ENCODE measurements around the gene PNISR.
A peak's percentile ranks its signal among the peaks of the same experiment; 100 is the strongest.
"Not testable (repeated sequence)": the region's sequence is repeated elsewhere in the genome, so short reads cannot be mapped to it uniquely, and the experiment has no call there.

Gene PNISR

GRCh38 chr6:99424761-99425646 is at the start of gene PNISR:
Gene PNISR, minus strand, starts transcription at chr6:99425308. Its CDS starts 10,649 bp downstream, at chr6:99414659.
- peak; percentile 92 for DNase-seq

- DNase-seq = no peak
Observed at GRCh38 chr6:99473730-99474129, 48.6 kb upstream of the PNISR start.

GRCh38 chr6:99471638-99472037 is 46.5 kb upstream of the PNISR start:
- no peak for DNase-seq

DNA sequence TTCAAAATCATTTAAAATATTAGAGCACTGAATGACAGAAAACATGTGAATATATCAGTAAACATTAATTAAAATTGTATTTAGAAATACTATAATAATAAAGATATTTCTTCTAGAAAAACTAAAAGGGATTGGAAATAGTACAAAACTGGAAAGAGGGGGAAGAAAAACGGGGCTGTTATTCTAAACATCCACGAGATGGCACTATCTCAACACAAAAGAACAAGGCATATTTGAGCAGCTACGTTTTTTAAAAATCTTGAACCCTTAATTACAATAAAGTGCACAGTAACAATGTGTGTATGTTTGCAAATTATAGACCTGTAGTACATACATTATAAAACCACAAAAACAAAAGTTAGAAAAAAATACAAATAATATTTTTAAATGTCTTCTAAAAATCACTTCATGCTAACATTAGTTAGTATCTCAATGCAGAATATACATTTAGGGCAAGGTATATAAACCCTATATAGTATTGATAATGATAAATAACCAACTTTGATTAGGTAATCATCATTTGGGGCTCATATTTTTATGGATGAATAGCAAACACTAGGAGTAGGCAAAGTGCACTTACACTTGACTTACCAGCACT is 42.5 kb upstream of the PNISR start:
- DNase-seq = no peak

- DNase-seq = not testable (repeated sequence)
Observed at GRCh38 chr6:99459133-99459532, 34.0 kb upstream of the PNISR start.

DNA sequence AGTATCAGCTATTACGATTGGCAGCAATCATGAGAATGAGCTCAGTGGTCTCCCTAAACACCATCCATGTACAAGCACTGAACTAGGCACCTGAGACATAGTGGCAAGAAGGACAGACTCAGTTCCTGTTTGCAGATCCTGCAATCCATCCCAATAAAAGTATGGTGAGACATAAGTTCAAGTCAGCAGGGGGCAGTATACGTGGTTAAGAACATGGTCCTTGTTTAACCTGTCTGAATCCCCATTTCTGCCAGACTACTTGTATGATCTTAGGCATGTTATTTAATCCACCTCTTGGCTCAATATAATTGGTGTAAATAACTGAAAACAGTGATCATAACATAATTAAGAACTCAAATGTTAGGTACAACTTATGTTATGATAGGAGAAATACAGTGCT is 33.2 kb upstream of the PNISR start:
- DNase-seq = no peak

DNA sequence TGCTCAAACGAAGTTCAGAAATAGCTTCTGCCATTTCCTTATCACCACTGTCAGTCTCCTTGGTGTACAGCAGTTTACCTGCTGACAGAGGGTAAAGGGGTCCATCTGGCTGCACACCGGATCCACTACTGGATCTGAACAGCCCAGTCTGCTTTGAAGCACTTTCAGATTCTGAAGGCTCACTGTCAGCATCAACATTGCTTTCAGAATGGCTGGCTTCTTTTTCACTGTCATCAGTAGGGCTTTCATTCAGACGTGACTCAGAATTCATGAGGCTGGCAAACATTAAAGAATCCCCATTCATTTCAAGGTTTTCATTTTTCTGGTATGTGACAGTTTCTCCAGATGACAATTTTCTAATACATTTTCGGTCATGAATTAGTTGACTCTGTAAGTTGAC is 21.0 kb upstream of the PNISR start:
- no peak for DNase-seq

GRCh38 chr6:99434702-99435530 is 9.8 kb upstream of the PNISR start:
- no peak for DNase-seq

DNA sequence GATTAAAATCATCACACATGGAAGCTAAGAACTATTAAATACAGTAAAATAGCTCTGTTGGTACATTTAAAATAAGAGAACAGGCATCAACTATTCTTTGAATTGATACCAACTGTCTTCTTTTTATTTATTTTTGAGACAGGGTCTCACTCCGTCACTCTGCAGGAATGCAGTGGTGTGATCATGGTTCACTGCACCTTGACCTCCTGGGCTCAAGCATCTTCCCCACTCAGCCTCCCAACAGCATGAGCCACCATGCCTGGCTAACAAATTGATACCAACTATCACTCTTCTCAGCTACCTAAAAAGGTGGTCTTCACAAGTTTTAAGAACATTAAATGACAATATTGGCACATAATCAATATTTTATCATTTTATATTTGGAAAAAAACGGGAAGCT is 7.8 kb upstream of the PNISR start:
- DNase-seq = no peak

DNA sequence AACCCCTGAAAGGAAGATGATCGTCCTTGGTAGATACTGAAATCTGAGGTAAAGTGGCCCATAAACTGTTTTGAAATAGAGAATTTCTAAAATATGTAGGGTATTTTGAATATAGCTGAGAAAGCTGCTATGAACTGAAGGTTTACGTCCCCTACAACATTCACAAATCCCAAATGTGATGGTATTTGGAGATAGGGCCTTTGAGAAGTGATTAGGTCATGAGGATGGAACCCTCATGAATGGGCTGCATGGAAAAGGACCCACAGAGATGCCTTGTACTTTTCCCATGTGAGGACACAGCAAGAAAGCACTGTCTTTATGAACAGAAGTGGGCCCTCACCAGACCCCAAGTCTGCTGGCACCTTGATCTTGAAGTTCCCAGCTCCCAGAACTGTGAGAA is 6.8 kb upstream of the PNISR start:
- no peak for DNase-seq

- no peak for DNase-seq
Observed at GRCh38 chr6:99427988-99428387, 2.9 kb upstream of the PNISR start.

GRCh38 chr6:99426451-99426757 is 1.3 kb upstream of the PNISR start:
- no peak for DNase-seq

DNA sequence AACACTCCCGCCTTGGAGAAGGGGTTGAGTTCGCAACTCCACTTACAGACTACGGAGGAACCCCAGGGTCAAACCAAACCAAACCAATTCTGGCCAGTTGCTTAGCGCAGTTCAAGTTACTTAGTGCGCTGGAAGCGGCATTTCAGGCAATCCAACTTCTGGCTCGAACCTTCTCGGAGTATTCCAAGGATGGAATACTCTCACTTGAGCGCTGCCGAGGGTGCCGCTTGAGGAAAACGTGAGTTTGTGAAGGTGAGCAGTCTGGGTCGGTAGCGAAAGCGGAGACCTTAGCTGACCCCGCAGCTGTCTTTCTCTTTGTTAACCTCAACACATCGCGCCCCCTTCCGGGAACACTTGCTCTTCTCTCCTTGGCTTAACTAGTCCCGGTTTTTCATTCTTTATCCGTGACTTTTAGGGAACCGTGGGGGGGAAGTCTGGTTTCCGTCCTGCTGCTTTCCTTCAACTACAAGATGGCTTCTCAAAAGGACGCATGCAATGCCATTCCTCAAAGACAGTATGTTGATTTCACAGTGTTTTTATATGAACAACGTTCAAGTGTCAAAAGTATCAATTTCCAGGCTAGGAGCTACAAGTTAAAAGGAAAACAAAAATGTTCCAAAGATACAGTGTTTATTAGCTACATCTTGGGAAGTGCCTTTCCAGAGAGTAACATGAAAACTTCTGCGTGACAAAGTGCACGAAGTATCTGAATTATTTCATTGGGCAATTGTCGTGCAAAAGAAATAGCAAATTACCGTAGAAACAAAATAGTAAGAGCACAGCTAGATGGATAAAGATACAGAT is 741 bp upstream of the PNISR start:
- peak; percentile 90 for DNase-seq

DNA sequence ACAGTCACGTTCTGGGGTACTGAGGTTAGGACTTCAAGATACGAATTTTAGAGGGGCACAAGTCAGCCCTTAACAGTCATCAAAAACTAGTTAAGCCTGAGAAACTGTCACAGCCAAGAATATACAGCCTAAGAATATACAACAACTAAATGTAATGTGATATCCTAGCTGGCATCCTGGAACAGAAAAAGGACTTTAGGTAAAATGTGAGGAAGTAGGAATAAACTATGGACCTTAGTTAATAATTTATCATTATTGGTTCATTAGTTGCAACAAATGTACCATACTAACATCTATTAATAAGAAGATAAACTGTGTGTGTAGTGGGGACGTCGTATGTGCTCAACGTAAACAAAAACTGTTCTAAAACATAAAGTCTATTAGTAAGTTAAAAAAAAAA is 1.1 kb downstream of the PNISR start:
- DNase-seq = no peak

GRCh38 chr6:99422912-99423311 is 2.2 kb downstream of the PNISR start:
- no peak for DNase-seq

DNA sequence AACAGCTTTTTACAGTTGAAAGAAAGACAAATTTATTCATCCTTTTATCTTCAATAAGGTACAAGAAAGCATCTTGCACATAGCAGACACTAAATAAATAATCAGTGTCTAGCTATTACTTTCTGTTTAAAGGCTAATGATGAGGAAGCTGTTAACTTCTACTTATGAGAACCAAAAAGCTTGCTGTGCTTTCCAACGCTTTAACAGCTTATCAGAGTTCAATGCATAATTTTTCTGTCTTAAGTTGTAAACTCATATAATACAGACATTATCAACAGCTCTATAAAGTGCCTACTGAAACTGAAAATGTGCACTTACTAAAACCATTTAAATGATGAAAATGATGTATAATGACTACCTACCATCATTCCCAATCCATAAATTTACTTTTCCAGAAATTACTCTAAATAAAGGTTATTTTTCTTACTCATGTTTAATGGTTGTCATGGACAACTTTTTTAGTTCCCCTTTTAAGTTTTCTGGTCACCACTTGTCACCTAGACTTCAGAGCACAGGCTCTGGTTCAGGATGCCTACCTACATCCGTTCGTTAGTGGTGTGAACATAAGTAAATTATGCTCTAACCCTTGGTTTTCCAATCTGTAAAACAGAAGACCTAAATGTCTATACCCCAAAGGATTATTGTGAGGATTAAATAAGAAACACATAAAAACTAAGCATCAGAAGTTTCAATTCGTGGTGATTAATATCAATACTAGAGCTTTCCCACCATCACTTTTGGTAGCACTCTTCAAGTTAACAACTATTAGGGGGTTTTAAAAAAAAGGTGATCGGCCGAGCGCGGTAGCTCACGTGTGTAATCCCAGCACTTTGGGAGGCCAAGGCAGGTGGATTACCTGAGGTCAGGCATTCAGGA is 8.0 kb downstream of the PNISR start:
- no peak for DNase-seq

- no peak for DNase-seq
Observed at GRCh38 chr6:99416226-99416625, 8.9 kb downstream of the PNISR start.

DNA sequence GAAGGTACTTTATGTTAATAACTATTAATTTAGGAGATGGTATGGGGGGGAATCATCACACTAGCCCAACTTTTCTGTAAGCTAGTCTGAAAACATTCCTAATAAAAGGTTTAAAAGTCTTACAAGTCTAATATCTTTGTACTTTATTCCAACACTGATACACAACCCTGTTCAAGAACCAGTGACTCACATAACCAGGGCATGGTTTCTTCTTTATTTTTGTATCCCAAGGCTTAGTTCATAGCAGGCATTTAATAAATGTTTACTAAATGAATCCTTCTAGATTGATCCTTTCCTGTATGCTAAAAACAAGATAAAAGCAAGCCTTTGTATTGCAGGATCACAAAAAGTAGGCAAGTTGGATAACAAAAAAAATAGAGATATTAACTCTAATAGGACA is 9.7 kb downstream of the PNISR start:
- DNase-seq = no peak

DNA sequence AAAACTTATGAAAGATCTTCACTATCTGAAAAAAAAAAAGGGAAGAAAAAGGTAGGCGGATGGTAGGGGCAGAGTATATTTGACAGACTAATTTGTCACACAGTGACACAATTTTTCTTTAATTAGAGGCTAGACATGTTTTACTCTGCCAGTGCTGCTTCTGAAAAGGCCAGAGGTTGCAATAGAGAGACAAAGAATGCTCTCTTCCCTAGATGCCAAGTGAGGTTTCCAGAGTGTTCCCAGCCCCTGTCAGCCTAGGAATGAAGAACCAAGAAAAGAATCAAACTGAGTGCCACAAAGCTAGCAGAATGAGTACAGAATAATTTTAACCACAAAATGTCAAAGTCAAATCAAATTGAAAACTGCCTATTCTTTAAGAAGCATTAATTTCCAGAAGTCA is 13.0 kb downstream of the PNISR start:
- DNase-seq = no peak

DNA sequence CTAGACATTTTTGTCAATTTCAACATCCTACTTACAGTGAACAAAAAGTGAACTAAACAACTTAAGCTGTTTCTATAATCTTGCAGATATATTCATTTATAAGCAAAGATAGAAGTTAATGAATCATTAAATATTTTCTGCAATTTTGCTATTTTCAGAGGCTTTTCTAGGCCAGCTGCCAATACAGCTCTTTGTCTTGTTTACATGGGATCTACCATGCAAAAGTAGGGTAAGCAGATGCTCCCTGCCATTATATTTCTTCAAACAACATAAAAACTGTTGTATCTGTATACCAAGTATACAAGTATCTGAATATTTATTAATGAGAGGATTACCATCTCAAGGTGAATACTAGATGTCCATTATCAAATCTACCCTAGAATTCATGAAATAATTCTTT is 15.4 kb downstream of the PNISR start:
- no peak for DNase-seq

GRCh38 chr6:99407076-99407475 is 18.0 kb downstream of the PNISR start:
- DNase-seq = no peak

GRCh38 chr6:99402448-99402847 is 22.7 kb downstream of the PNISR start:
- no peak for DNase-seq

Data from activated CD8-positive, alpha-beta memory T cell treated with anti-CD3 and anti-CD28 coated beads for 24 hours (primary cell).